Stimulated activated memory B cell treated with anti-CD40 and anti-IgM and Interleukin-4, amounts not matched to agents 10 μg/mL and 1 μg/mL and 100 μg/mL, for 72 hours (primary cell): ENCODE data around the gene THEM4.
"Not testable (repeated sequence)": the region's sequence is repeated elsewhere in the genome, so short reads cannot be mapped to it uniquely, and the experiment has no call there.

ENCODE experiments used
- ATAC-seq: fragments of 150-1000 bp; cut with Tn5 transposase; 2 replicates; pipeline ENCODE4 v1.10.0; 2021
- H3K27ac Mint-ChIP-seq: one replicate; pipeline ENCODE4 v1.8.0; 2022; ENCODE audit warnings: mild to moderate bottlenecking, mixed read lengths
- H3K27me3 Mint-ChIP-seq: one replicate; pipeline ENCODE4 v1.8.0; 2022; ENCODE audit warnings: mixed read lengths
- H3K36me3 Mint-ChIP-seq: one replicate; pipeline ENCODE4 v1.8.0; 2022; ENCODE audit warnings: mixed read lengths
- H3K4me1 Mint-ChIP-seq: one replicate; pipeline ENCODE4 v1.8.0; 2022; ENCODE audit warnings: mixed read lengths
- H3K4me3 Mint-ChIP-seq: one replicate; pipeline ENCODE4 v1.8.0; 2022; ENCODE audit warnings: mild to moderate bottlenecking, moderate library complexity, mixed read lengths
- H3K9me3 Mint-ChIP-seq: one replicate; pipeline ENCODE4 v1.8.0; 2022; ENCODE audit warnings: mixed read lengths

Gene THEM4

GRCh38 chr1:151914076-151914475 lies 4.8 kb upstream of the THEM4 start:
- Mint-ChIP-seq H3K4me3 (no peak overlapping the region), H3K27ac (no peak overlapping the region), H3K4me1 (peaks cover 4% of the 10 kb centered on the region), H3K9me3 (no peaks in the 10 kb centered on the region), H3K27me3 (no peaks in the 10 kb centered on the region), H3K36me3 (no peaks in the 10 kb centered on the region)
- no peak for ATAC-seq

DNA sequence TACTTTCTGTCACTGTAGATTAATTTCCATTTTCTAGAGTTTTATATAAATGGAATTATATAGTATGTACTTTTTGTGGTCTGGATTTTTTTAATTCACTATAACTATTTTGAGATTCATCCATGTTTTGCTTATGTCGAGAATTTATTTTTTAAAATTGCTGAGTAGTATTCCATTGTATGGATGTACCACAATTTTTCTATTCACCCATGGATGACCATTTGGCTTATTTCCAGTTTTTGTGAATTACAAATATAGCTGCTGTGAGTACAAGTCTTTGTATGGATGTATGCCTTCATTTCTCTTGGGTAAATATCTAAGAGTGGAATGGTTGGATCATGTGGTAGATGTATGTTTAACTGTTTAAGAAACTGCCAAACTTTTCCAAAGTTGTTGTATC lies 3.7 kb upstream of the THEM4 start:
- no peaks in the 10 kb centered on the region for H3K9me3 Mint-ChIP-seq
- H3K27me3 Mint-ChIP-seq: no peaks in the 10 kb centered on the region
- H3K4me3 Mint-ChIP-seq: no peak overlapping the region
- peaks cover 8% of the 10 kb centered on the region for H3K36me3 Mint-ChIP-seq
- ATAC-seq: no peak
- no peak overlapping the region for H3K27ac Mint-ChIP-seq
- peaks cover 10% of the 10 kb centered on the region for H3K4me1 Mint-ChIP-seq

- peak overlapping the region; percentile 96 for H3K27ac Mint-ChIP-seq
Measured at GRCh38 chr1:151908228-151908691, 1.1 kb downstream of the THEM4 start.

DNA sequence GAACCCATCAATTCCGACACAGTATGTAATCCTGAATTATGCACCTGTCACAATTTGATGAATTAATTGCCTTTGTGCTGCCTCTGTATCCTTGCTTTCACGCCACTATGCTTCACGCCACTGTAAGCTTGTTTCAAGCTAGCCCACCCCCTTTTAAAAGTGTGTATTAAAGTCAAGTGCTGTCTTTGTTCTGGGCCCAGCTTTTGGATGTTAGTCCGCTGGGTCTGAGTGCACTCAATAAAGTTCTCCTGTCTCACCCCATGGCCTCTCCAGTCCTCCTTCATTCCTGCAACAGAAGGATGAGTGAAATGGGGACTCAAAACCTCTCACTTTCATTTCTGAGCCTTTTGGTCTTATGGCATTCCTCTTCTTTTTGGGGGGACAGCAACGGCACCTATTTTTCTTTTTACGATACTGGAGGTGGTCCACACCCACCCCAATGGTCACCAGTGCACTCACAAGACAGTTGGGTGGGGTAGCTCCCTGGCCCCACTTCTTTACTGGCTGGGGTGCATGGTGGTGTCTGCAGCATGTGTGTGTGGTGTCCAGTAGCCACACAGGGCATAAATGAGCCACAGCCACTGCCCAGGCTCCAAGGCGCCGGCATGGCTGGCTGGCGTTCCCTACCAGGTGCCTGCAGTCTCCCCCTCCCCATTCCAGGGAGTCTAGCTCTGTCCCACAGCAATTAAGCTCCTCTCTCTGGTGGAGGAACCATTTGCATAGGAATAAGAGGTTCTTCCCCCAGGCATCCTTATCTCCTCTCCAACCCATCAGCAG lies 1.8 kb downstream of the THEM4 start:
- Mint-ChIP-seq H3K4me3 (no peak overlapping the region), H3K27me3 (no peaks in the 10 kb centered on the region), H3K27ac (no peak overlapping the region), H3K4me1 (peaks cover 32% of the 10 kb centered on the region), H3K9me3 (peaks cover 6% of the 10 kb centered on the region), H3K36me3 (peaks cover 53% of the 10 kb centered on the region)
- ATAC-seq: no peak

More at GRCh38 chr1:151908228-151908691, 1.1 kb downstream of the THEM4 start:
- no peaks in the 10 kb centered on the region for H3K27me3 Mint-ChIP-seq
- ATAC-seq: no peak
- H3K4me3 Mint-ChIP-seq: peak overlapping the region; percentile 87
- peaks cover 32% of the 10 kb centered on the region for H3K4me1 Mint-ChIP-seq
- peaks cover 6% of the 10 kb centered on the region for H3K9me3 Mint-ChIP-seq
- peaks cover 53% of the 10 kb centered on the region for H3K36me3 Mint-ChIP-seq

GRCh38 chr1:151906324-151906645 lies 3.0 kb downstream of the THEM4 start:
- not testable (repeated sequence) for ATAC-seq, H3K9me3 Mint-ChIP-seq, H3K27me3 Mint-ChIP-seq, H3K4me3 Mint-ChIP-seq, H3K27ac Mint-ChIP-seq
- peaks cover 32% of the 10 kb centered on the region for H3K4me1 Mint-ChIP-seq
- peaks cover 64% of the 10 kb centered on the region for H3K36me3 Mint-ChIP-seq

DNA sequence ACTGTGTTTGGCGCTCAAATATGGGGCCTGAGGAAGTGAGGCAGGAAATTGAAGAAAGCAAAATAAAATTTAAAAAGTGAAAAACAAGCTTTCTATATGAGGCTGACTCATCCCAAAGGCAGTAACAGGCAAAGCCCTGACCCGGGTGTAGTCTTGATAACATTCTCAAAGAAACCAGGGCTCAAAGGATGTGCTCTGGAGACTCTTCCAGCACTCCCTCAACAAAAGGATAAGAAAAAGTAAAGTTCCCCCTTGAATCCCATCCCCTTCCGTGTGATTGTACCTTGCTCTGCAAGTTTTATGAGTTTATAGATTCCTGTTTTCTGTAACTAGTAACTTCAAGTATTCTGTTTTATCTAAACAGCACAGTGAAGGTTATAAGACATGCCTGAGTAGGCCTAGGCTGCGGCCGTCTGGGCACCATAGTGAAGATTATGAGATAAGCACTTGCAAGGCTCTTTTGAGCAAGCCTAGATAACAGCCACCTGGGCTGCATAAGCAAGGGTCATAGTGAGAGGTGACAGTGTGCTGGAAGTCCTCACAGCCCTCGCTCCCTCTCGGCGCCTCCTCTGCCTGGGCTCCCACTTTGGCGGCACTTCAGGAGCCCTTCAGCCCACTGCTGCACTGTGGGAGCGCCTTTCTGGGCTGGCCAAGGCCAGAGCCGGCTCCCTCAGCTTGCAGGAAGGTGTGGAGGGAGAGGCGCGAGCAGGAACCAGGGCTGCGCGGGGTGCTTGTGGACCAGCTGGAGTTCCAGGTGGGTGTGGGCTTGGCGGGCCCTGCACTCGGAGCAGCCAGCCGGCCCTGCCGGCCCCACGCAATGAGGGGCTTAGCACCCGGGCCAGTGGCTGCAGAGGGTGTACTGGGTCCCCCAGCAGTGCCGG lies 3.6 kb downstream of the THEM4 start:
- not testable (repeated sequence) for H3K9me3 Mint-ChIP-seq, ATAC-seq, H3K27me3 Mint-ChIP-seq, H3K4me3 Mint-ChIP-seq, H3K27ac Mint-ChIP-seq
- peaks cover 67% of the 10 kb centered on the region for H3K36me3 Mint-ChIP-seq
- H3K4me1 Mint-ChIP-seq: peaks cover 32% of the 10 kb centered on the region

DNA sequence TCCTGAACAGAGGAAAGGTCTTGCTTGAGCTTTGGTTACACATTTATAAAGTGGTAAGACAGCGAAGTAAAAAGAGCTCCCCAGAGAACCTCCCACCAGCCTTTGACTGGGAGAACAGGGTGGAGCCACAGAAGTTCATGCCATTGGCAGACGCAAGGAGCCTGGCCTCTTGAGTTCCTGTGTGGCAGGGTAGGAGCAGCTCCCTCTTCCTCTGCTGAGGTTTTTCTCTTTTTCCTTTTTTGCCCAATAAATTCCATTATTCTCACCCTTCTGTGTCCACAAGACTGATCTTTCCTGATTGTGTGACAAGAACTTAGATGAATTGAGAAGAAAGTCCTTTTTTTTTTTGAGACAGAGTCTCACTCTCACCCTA lies 4.3 kb downstream of the THEM4 start:
- H3K9me3 Mint-ChIP-seq: peaks cover 13% of the 10 kb centered on the region
- H3K4me3 Mint-ChIP-seq: no peak overlapping the region
- no peaks in the 10 kb centered on the region for H3K27me3 Mint-ChIP-seq
- H3K27ac Mint-ChIP-seq: no peak overlapping the region
- peaks cover 73% of the 10 kb centered on the region for H3K36me3 Mint-ChIP-seq
- no peak for ATAC-seq
- H3K4me1 Mint-ChIP-seq: peaks cover 32% of the 10 kb centered on the region

DNA sequence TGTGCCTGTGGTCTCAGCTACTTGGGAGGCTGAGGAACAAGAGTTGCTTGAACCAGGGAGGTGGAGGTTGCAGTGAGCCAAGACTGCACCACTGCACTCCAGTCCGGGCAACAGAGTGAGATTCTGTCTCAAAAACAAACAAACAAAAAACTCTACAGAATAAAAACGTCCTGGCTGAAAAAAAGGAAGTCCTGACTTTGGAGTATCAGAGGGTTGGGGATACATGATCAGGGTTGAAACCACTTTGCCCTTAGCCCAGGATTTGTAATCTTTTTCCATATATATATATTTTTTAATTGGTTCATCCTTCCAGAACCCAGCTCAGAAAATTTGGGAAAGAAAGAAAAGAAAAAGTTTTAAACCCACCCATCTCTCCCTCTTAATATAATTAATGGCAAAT lies 6.5 kb downstream of the THEM4 start:
- H3K36me3 Mint-ChIP-seq: peaks cover 78% of the 10 kb centered on the region
- no peak for ATAC-seq
- H3K4me3 Mint-ChIP-seq: no peak overlapping the region
- peaks cover 34% of the 10 kb centered on the region for H3K4me1 Mint-ChIP-seq
- H3K27me3 Mint-ChIP-seq: no peaks in the 10 kb centered on the region
- H3K9me3 Mint-ChIP-seq: peaks cover 15% of the 10 kb centered on the region
- no peak overlapping the region for H3K27ac Mint-ChIP-seq

DNA sequence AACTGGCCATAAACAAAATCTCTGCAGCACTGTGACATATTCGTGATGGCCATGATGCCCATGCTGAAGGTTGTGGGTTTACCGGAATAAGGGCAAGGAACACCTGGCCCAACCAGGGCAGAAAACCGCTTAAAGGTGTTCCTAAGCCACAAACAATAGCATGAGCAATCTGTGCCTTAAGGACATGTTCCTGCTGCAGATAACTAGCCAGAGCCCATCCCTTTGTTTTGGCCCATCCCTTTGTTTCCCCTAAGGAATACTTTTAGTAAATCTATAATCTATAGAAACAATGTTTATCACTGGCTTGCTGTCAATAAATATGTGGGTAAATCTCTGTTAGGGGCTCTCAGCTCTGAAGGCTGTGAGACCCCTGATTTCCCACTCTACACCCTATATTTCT lies 8.5 kb downstream of the THEM4 start:
- Mint-ChIP-seq H3K9me3 (peaks cover 13% of the 10 kb centered on the region), H3K36me3 (peaks cover 61% of the 10 kb centered on the region), H3K4me1 (peaks cover 33% of the 10 kb centered on the region)
- ATAC-seq, H3K27me3 Mint-ChIP-seq, H3K27ac Mint-ChIP-seq, H3K4me3 Mint-ChIP-seq: not testable (repeated sequence)

GRCh38 chr1:151898519-151898991 lies 10.8 kb downstream of the THEM4 start:
- H3K4me3 Mint-ChIP-seq: no peak overlapping the region
- peaks cover 57% of the 10 kb centered on the region for H3K36me3 Mint-ChIP-seq
- no peaks in the 10 kb centered on the region for H3K27me3 Mint-ChIP-seq
- H3K4me1 Mint-ChIP-seq: peaks cover 12% of the 10 kb centered on the region
- no peak overlapping the region for H3K27ac Mint-ChIP-seq
- ATAC-seq: no peak
- H3K9me3 Mint-ChIP-seq: peaks cover 9% of the 10 kb centered on the region

GRCh38 chr1:151897991-151898431 lies 11.3 kb downstream of the THEM4 start:
- Mint-ChIP-seq H3K4me3 (no peak overlapping the region), H3K4me1 (peaks cover 12% of the 10 kb centered on the region), H3K9me3 (peaks cover 9% of the 10 kb centered on the region), H3K36me3 (peaks cover 60% of the 10 kb centered on the region), H3K27ac (no peak overlapping the region), H3K27me3 (no peaks in the 10 kb centered on the region)
- no peak for ATAC-seq

- ATAC-seq: no peak
- Mint-ChIP-seq H3K4me3 (no peak overlapping the region), H3K4me1 (peaks cover 2% of the 10 kb centered on the region), H3K36me3 (peaks cover 55% of the 10 kb centered on the region), H3K27me3 (no peaks in the 10 kb centered on the region), H3K27ac (no peak overlapping the region), H3K9me3 (no peaks in the 10 kb centered on the region)
Measured at GRCh38 chr1:151893176-151893924, 16.0 kb downstream of the THEM4 start.

DNA sequence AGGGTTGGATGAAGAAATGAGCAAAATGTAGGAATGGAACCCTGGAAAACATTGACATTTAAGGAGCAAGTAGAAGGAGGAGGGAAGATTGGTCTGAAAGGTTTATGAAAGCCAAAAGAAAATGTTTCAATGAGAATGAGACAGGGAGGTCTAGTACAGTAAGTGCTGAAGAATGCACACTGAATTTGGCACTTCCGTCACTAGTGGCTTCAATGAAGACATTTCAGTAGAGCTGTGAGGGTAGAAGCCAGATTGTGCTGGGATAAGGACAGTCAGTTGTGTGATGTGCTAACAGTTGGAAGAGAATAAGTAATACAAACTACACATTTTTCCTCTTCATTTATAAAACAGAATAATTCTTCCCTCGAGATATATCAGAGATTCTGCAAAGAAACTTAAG lies 17.1 kb downstream of the THEM4 start:
- H3K4me1 Mint-ChIP-seq: no peaks in the 10 kb centered on the region
- peaks cover 65% of the 10 kb centered on the region for H3K36me3 Mint-ChIP-seq
- ATAC-seq: no peak
- no peaks in the 10 kb centered on the region for H3K9me3 Mint-ChIP-seq
- H3K4me3 Mint-ChIP-seq: no peak overlapping the region
- no peaks in the 10 kb centered on the region for H3K27me3 Mint-ChIP-seq
- H3K27ac Mint-ChIP-seq: no peak overlapping the region

- H3K27me3 Mint-ChIP-seq: no peaks in the 10 kb centered on the region
- no peak overlapping the region for H3K27ac Mint-ChIP-seq
- H3K4me1 Mint-ChIP-seq: no peaks in the 10 kb centered on the region
- H3K9me3 Mint-ChIP-seq: no peaks in the 10 kb centered on the region
- H3K36me3 Mint-ChIP-seq: peaks cover 72% of the 10 kb centered on the region
- no peak for ATAC-seq
- no peak overlapping the region for H3K4me3 Mint-ChIP-seq
Measured at GRCh38 chr1:151891512-151891911, 17.8 kb downstream of the THEM4 start.

- ATAC-seq: no peak
- Mint-ChIP-seq H3K27me3 (no peaks in the 10 kb centered on the region), H3K4me3 (no peak overlapping the region), H3K36me3 (peaks cover 62% of the 10 kb centered on the region), H3K27ac (no peak overlapping the region), H3K4me1 (no peaks in the 10 kb centered on the region), H3K9me3 (no peaks in the 10 kb centered on the region)
Measured at GRCh38 chr1:151888972-151889570, 20.2 kb downstream of the THEM4 start.
